Nephron (organoid): ENCODE results near the gene CCM2L.
A peak's percentile ranks its signal among the peaks of the same experiment; 100 is the strongest.

Experiments
- H3K27ac Mint-ChIP-seq, 3 experiments: 2 replicates each; pipeline ENCODE4 v1.8.0; 2020; ENCODE audit warnings: mixed read lengths in 3 of 3, mild to moderate bottlenecking in 2 of 3, moderate library complexity in 1 of 3
- H3K27me3 Mint-ChIP-seq: 2 replicates; pipeline ENCODE4 v1.8.0; 2021; ENCODE audit warnings: low read depth, mild to moderate bottlenecking, moderate library complexity, mixed read lengths
- H3K36me3 Mint-ChIP-seq: 2 replicates; pipeline ENCODE4 v1.8.0; 2020; ENCODE audit warnings: low read depth, mixed read lengths
- H3K4me1 Mint-ChIP-seq: 2 replicates; pipeline ENCODE4 v1.8.0; 2020; ENCODE audit warnings: mixed read lengths
- H3K4me3 Mint-ChIP-seq, 3 experiments: 2 replicates each; pipeline ENCODE4 v1.8.0; 2020; ENCODE audit warnings: mild to moderate bottlenecking in 3 of 3, mixed read lengths in 3 of 3, moderate library complexity in 2 of 3
- H3K9me3 Mint-ChIP-seq: 2 replicates; pipeline ENCODE4 v1.8.0; 2020; ENCODE audit warnings: mixed read lengths
- CTCF ChIP-seq, 3 experiments: fragments of 200-600 bp; sonication (generic); IDR thresholded peaks; one replicate each; pipeline ENCODE4 v1.5.0; 2021; ENCODE audit warnings: antibody characterized with exemption in 3 of 3; ENCODE audit not compliant: unreplicated experiment in 3 of 3

Gene CCM2L

GRCh38 chr20:32051720-32052089, 41.5 kb downstream of the CCM2L start:
- Mint-ChIP-seq H3K4me1 (peaks cover 9% of the 10 kb centered on the region), H3K27ac (no peak overlapping the region), H3K27me3 (peaks cover 86% of the 10 kb centered on the region), H3K36me3 (no peaks in the 10 kb centered on the region), H3K9me3 (peaks cover 9% of the 10 kb centered on the region), H3K4me3 (peak overlapping the region; percentile 63 to 72 (median 69))
- no peak for TF ChIP-seq CTCF (IDR thresholded peaks at IDR 0.05; ENCODE audit: unreplicated experiment in 3 of 3)

- no peak within 1 kb of the TSS for H3K27ac Mint-ChIP-seq
- TF ChIP-seq CTCF (IDR thresholded peaks at IDR 0.05; ENCODE audit: unreplicated experiment in 3 of 3), result no peak
- H3K36me3 Mint-ChIP-seq, result no peaks in the 10 kb centered on the region
- H3K27me3 Mint-ChIP-seq, result peaks cover 90% of the 10 kb centered on the region
- peaks cover 9% of the 10 kb centered on the region for H3K9me3 Mint-ChIP-seq
- H3K4me3 Mint-ChIP-seq, result peak within 1 kb of the TSS; percentile 63 to 72 (median 69)
- H3K4me1 Mint-ChIP-seq, result peaks cover 9% of the 10 kb centered on the region
Measured at GRCh38 chr20:32052090-32052777, 42.0 kb downstream of the CCM2L start, which contains the start of gene HCK. Gene HCK (plus strand): TSS chr20:32052242.

GRCh38 chr20:32052778-32053362, 42.6 kb downstream of the CCM2L start:
- Mint-ChIP-seq H3K4me3 (no peak overlapping the region), H3K9me3 (peaks cover 9% of the 10 kb centered on the region), H3K27me3 (peaks cover 90% of the 10 kb centered on the region), H3K27ac (no peak overlapping the region), H3K4me1 (peaks cover 9% of the 10 kb centered on the region), H3K36me3 (no peaks in the 10 kb centered on the region)
- no peak for TF ChIP-seq CTCF (IDR thresholded peaks at IDR 0.05; ENCODE audit: unreplicated experiment in 3 of 3)

- Mint-ChIP-seq H3K27ac (no peak overlapping the region), H3K9me3 (peaks cover 7% of the 10 kb centered on the region), H3K4me3 (no peak overlapping the region), H3K27me3 (peaks cover 91% of the 10 kb centered on the region), H3K36me3 (no peaks in the 10 kb centered on the region), H3K4me1 (peaks cover 9% of the 10 kb centered on the region)
- TF ChIP-seq CTCF (IDR thresholded peaks at IDR 0.05; ENCODE audit: unreplicated experiment in 3 of 3), result no peak
Measured at GRCh38 chr20:32053648-32054047, 43.4 kb downstream of the CCM2L start.

- no peak overlapping the region for H3K4me3 Mint-ChIP-seq
- peaks cover 79% of the 10 kb centered on the region for H3K27me3 Mint-ChIP-seq
- no peaks in the 10 kb centered on the region for H3K36me3 Mint-ChIP-seq
- H3K27ac Mint-ChIP-seq, result no peak overlapping the region
- TF ChIP-seq CTCF (IDR thresholded peaks at IDR 0.05; ENCODE audit: unreplicated experiment in 3 of 3), result no peak
- peaks cover 3% of the 10 kb centered on the region for H3K4me1 Mint-ChIP-seq
- no peaks in the 10 kb centered on the region for H3K9me3 Mint-ChIP-seq
Measured at GRCh38 chr20:32056708-32057483, 46.7 kb downstream of the CCM2L start.
